HepG2 (cell line): ENCODE data around the gene MAGI1. TPM values are rescaled to one million over a fixed set of nuclear protein-coding genes. Genes with fewer than 3 reads are reported as not detected.

Source experiments
- ATAC-seq: fragments of 200-7000 bp; cut with Tn5 transposase; 3 replicates; pipeline ENCODE4 v1.9.1; 2020; ENCODE audit warnings: mild to moderate bottlenecking, moderate library complexity
- BruUV-seq: library from RNA; stranded (reverse); fragments of 400-500 nt; replicated peaks from 2 replicates; lab custom pipeline; 2021; lab: Mats Ljungman, UMichigan
- CTCF ChIA-PET: fragments of 300-600 bp; formaldehyde crosslinking; extraction: SDS; loops from one replicate; lab custom pipeline; 2021; ENCODE audit warnings: low total read pairs, inconsistent platforms, low intra/inter-chr PET ratio; lab: Yijun Ruan, JAX
- POLR2A ChIA-PET: fragments of 350-600 bp; sonication (Branson Sonifier 250); formaldehyde crosslinking; loops from one replicate; lab custom pipeline; 2020; ENCODE audit warnings: antibody characterized with exemption, inconsistent platforms; lab: Yijun Ruan, JAX
- DNase-seq: peaks from one replicate; pipeline ENCODE4 v3.0.0-alpha.2; 2015; ENCODE audit warnings: low spot score
- FAIRE-seq: peaks from 3 replicates; lab custom pipeline; 2011; peaks lifted over from hg19 to GRCh38; lab: Jason Lieb, UNC
- H2AFZ ChIP-seq: one replicate; pipeline ENCODE4 v1.6.1; 2011; ENCODE audit warnings: low read length, inconsistent platforms
- H3K27ac ChIP-seq: fragments of 300-600 bp; 3 replicates; pipeline ENCODE4 v1.8.0; 2011; ENCODE audit warnings: mixed run types, mild to moderate bottlenecking, mixed read lengths, low read length, inconsistent platforms; ENCODE audit not compliant: insufficient read depth; ENCODE audit errors: extremely low read length
- H3K27me3 ChIP-seq, 2 experiments: fragments of 200-600 bp in 1 of 2; 2 replicates in 1 of 2; 3 replicates in 1 of 2; pipeline versions ENCODE4 v1.6.0 to v1.8.0; 2011; ENCODE audit warnings: low read length in 2 of 2, mild to moderate bottlenecking in 2 of 2, moderate library complexity in 2 of 2, inconsistent platforms in 1 of 2; ENCODE audit not compliant: insufficient read depth in 2 of 2, control insufficient read depth in 1 of 2
- H3K36me3 ChIP-seq, 2 experiments: fragments of 200-600 bp in 1 of 2; replicated peaks in 1 of 2; 2 replicates in 1 of 2; 3 replicates in 1 of 2; pipeline versions ENCODE4 v1.5.1 to v1.8.0; 2011; ENCODE audit warnings: low read length in 2 of 2, inconsistent platforms in 1 of 2; ENCODE audit not compliant: insufficient read depth in 2 of 2, control insufficient read depth in 1 of 2
- H3K4me1 ChIP-seq: 2 replicates; pipeline ENCODE4 v1.5.1; 2012; ENCODE audit warnings: low read length, inconsistent platforms; ENCODE audit not compliant: insufficient read depth
- H3K4me2 ChIP-seq: 2 replicates; pipeline ENCODE4 v1.6.0; 2011; ENCODE audit warnings: low read depth, low read length, inconsistent platforms
- H3K4me3 ChIP-seq, 3 experiments: fragments of 200-600 bp in 1 of 3; sonication (generic), shearing (Covaris generic) in 1 of 3; replicated peaks in 1 of 3; 2 replicates each; pipeline ENCODE4 v1.5.1; 2011 to 2016; ENCODE audit warnings: low read length in 3 of 3, inconsistent platforms in 2 of 3, low read depth in 2 of 3, mild to moderate bottlenecking in 2 of 3, control low read depth in 1 of 3, mixed read lengths in 1 of 3; ENCODE audit not compliant: insufficient read depth in 1 of 3
- H3K79me2 ChIP-seq: one replicate; pipeline ENCODE4 v1.6.1; 2011; ENCODE audit warnings: low read length, inconsistent platforms; ENCODE audit not compliant: insufficient read depth
- H3K9ac ChIP-seq: 2 replicates; pipeline ENCODE4 v1.6.0; 2011; ENCODE audit warnings: mild to moderate bottlenecking, low read depth, low read length, inconsistent platforms; ENCODE audit not compliant: insufficient read depth
- H3K9me3 ChIP-seq: 2 replicates; pipeline ENCODE4 v1.5.1; 2012; ENCODE audit warnings: mild to moderate bottlenecking, low read length
- H4K20me1 ChIP-seq: 2 replicates; pipeline ENCODE4 v1.6.0; 2011; ENCODE audit warnings: inconsistent platforms, mild to moderate bottlenecking, low read length, moderate library complexity; ENCODE audit not compliant: insufficient read depth
- ARNT2 ChIP-seq: sonication (generic); formaldehyde crosslinking; IDR thresholded peaks from 2 replicates; pipeline ENCODE4 v1.8.0; 2022; ENCODE audit warnings: mild to moderate bottlenecking, low read depth, missing genetic modification reagents, moderate library complexity
- BCLAF1 ChIP-seq: fragments of 450-650 bp; IDR thresholded peaks from 2 replicates; pipeline ENCODE4 v1.6.1; 2017; ENCODE audit warnings: mild to moderate bottlenecking
- HIVEP1 ChIP-seq: sonication (generic); formaldehyde crosslinking; IDR thresholded peaks from 2 replicates; pipeline ENCODE4 v1.4.0; 2020; ENCODE audit warnings: mild to moderate bottlenecking, missing genetic modification reagents
- MAFF ChIP-seq: IDR thresholded peaks from 2 replicates; pipeline ENCODE4 v1.6.1; 2011; ENCODE audit warnings: low read depth, low read length, improper control_type of control experiment
- MAFK ChIP-seq, 2 experiments: IDR thresholded peaks in 1 of 2; conservative IDR thresholded peaks in 1 of 2; 2 replicates each; pipeline ENCODE4 v1.6.1; 2011; ENCODE audit warnings: improper control_type of control experiment in 2 of 2, low read length in 2 of 2
- MYNN ChIP-seq: sonication (generic); formaldehyde crosslinking; IDR thresholded peaks from 2 replicates; pipeline ENCODE4 v1.4.0; 2020; ENCODE audit warnings: mild to moderate bottlenecking, low read depth, missing genetic modification reagents
- MZF1 ChIP-seq: sonication (generic); formaldehyde crosslinking; IDR thresholded peaks from 2 replicates; pipeline ENCODE4 v1.8.1; 2023; ENCODE audit warnings: mild to moderate bottlenecking, missing genetic modification reagents, borderline replicate concordance
- SALL1 ChIP-seq: sonication (generic); formaldehyde crosslinking; IDR thresholded peaks from 2 replicates; pipeline ENCODE4 v1.8.0; 2022; ENCODE audit warnings: mild to moderate bottlenecking, missing genetic modification reagents
- ZFP37 ChIP-seq: sonication (generic); formaldehyde crosslinking; IDR thresholded peaks from 2 replicates; pipeline ENCODE4 v1.4.0; 2020; ENCODE audit warnings: missing genetic modification reagents, borderline replicate concordance
- ZFP82 ChIP-seq: sonication (generic); formaldehyde crosslinking; IDR thresholded peaks from 2 replicates; pipeline ENCODE4 v1.5.1; 2020; ENCODE audit warnings: mild to moderate bottlenecking, missing genetic modification reagents, borderline replicate concordance
- ZMYM4 ChIP-seq: sonication (generic); formaldehyde crosslinking; IDR thresholded peaks from 2 replicates; pipeline ENCODE4 v1.8.1; 2023; ENCODE audit warnings: mild to moderate bottlenecking, missing genetic modification reagents
- ZNF318 ChIP-seq: sonication (generic); formaldehyde crosslinking; IDR thresholded peaks from 2 replicates; pipeline ENCODE4 v1.4.0; 2020; ENCODE audit warnings: mild to moderate bottlenecking, missing genetic modification reagents
- ZNF577 ChIP-seq: sonication (generic); formaldehyde crosslinking; IDR thresholded peaks from 2 replicates; pipeline ENCODE4 v1.4.0; 2020; ENCODE audit warnings: mild to moderate bottlenecking, low read depth, missing genetic modification reagents, borderline replicate concordance
- WGBS: methylation state at CpG from one replicate; pipeline ENCODE4 v1.1.6; 2017; ENCODE audit warnings: low lambda C conversion rate; 5-methylcytosine and 5-hydroxymethylcytosine counted together
- in situ Hi-C: cut with HindIII; loops from 2 replicates; pipeline ENCODE4 v1.10.0; 2017; ENCODE audit warnings: low pct_unique_long_range_greater_than_20kb; ENCODE audit not compliant: extremely low pct_ligation_motif_present
- intact Hi-C: fragments of 100-400 bp; cut with micrococcal nuclease; formaldehyde crosslinking; loops from one replicate; pipeline ENCODE4 v1.10.0; 2022; ENCODE audit not compliant: unreplicated experiment
- polyA plus RNA-seq, 8 experiments: library from polyadenylated mRNA; depleted of rRNA in 3 of 8; stranded (reverse) in 7 of 8; unstranded in 1 of 8; fragments of >200 nt; fragmentation: Illumina TruSeq in 4 of 8; extraction: Trizol in 4 of 8; gene quantifications; 2 replicates each; pipeline versions ENCODE4 v1.2.1 to v1.2.3, GENCODE V29; 2011 to 2016; ENCODE audit warnings: low read depth in 4 of 8, missing spikeins in 1 of 8, mixed read lengths in 1 of 8; ENCODE audit not compliant: insufficient read depth in 1 of 8
- total RNA-seq, 5 experiments: library from RNA; depleted of rRNA; stranded (reverse); fragments of >200 nt; fragmentation: Illumina TruSeq; extraction: Trizol; gene quantifications; 2 replicates each; pipeline ENCODE4 v1.2.3, GENCODE V29; 2016; ENCODE audit warnings: low read depth in 1 of 5

The MAGI1 gene
- total and polyA plus RNA-seq, 2 of the 13 experiments (the other 11 are each of a cell fraction or from before 2014, with no cell fraction given) = 22.2 to 26.0 TPM

DNA sequence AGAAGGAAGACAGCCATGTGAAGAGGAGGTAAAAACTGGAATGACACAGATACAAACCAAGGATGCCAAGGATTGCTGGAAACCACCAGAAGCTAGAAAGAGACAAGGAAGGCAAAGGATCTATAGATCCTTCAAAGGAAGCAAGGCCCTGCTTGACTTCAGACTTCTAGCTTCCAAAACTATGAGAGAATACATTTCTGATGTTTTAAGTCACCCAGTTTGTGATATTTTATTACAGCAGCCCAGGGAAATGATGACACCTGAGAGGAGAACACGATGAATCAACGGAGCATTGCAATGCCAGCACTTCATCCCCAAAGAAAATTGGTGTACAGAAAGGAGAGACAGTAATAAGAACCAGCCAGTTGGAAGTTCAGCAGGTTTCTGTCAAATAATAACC, 116.3 kb downstream of the MAGI1 start:
- WGBS = 90% methylated on average over 2 of the region's 2 CpGs
- ChIA-PET CTCF (no interaction called here), POLR2A (no interaction called here)
- FAIRE-seq (no peak), ATAC-seq (no peak), DNase-seq (no peak)
- no peaks in the 10 kb centered on the region for H3K36me3 ChIP-seq
- H3K9me3 ChIP-seq = peaks cover 7% of the 10 kb centered on the region
- peaks cover 73% of the 10 kb centered on the region for H3K79me2 ChIP-seq
- no peak overlapping the region for H3K9ac ChIP-seq
- H4K20me1 ChIP-seq = 0 out of 2 replicates have a peak, but pooled peaks cover 8% of the 10 kb centered on the region
- H3K4me3 ChIP-seq = no peak overlapping the region
- H2AFZ ChIP-seq = no peak overlapping the region
- BruUV-seq = no TSS peak
- in situ Hi-C loops (no loop called here), intact Hi-C loops (loop anchor here (10.0 kb wide), 1 partner anchor 112 kb away; the partner anchor contains the start of gene MAGI1)
- no peaks in the 10 kb centered on the region for H3K27me3 ChIP-seq
- no peak overlapping the region for H3K27ac ChIP-seq
- H3K4me1 ChIP-seq = peaks cover 42% of the 10 kb centered on the region
- no peak overlapping the region for H3K4me2 ChIP-seq
- TF ChIP-seq ZFP37 (CRISPR knock-in tag) (no peak), ZFP82 (CRISPR knock-in tag) (no peak), BCLAF1 (no peak), ZNF577 (no peak), MAFF (no peak), MAFK (conservative IDR thresholded peaks at IDR 0.05 in 1 of 2, IDR thresholded peaks at IDR 0.05 in 1 of 2; ENCODE audit: low read length in 2 of 2) (no peak), ZMYM4 (CRISPR knock-in tag) (no peak), MYNN (no peak), ARNT2 (CRISPR knock-in tag) (no peak), ZNF318 (CRISPR knock-in tag) (no peak), SALL1 (CRISPR knock-in tag) (no peak), MZF1 (no peak), HIVEP1 (CRISPR knock-in tag) (no peak)
